ENCODE measurements around the gene SIL1.

DNA sequence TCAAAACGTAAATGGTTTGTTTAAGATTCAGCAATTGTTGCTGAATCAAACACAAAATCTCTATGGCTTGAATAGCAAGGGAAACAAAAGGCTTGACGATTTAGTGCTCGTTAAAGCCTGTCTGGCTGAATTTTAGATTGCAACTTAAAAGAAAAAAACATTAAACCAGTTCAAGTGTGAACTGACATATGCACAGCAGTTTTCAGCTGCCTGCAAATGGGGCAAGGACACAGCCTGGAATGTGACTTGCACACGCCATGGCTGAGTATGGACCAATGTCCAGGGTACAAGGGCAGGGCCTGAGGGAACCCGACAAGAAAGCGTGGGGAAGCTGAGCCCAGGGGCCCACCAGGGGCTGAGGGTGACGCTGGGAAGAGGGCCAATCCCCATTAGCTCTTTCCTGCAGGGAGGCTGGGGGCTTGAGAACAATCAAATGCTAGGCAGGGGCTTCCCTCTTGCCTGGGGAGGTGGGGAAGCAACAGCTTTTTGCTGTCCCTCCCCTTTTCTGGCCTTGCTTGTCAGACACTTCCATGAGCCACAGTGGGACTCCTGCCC lies 233.4 kb downstream of the SIL1 start:
- no peak for TF ChIP-seq POLR2AphosphoS5 (IDR thresholded peaks at IDR 0.05; ENCODE audit: insufficient read depth, low read depth, low read length)
- TF ChIP-seq, protein P1, sequence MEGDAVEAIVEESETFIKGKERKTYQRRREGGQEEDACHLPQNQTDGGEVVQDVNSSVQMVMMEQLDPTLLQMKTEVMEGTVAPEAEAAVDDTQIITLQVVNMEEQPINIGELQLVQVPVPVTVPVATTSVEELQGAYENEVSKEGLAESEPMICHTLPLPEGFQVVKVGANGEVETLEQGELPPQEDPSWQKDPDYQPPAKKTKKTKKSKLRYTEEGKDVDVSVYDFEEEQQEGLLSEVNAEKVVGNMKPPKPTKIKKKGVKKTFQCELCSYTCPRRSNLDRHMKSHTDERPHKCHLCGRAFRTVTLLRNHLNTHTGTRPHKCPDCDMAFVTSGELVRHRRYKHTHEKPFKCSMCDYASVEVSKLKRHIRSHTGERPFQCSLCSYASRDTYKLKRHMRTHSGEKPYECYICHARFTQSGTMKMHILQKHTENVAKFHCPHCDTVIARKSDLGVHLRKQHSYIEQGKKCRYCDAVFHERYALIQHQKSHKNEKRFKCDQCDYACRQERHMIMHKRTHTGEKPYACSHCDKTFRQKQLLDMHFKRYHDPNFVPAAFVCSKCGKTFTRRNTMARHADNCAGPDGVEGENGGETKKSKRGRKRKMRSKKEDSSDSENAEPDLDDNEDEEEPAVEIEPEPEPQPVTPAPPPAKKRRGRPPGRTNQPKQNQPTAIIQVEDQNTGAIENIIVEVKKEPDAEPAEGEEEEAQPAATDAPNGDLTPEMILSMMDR (IDR thresholded peaks at IDR 0.05; ENCODE audit: extremely low read depth in 1 of 2, insufficient read depth in 1 of 2, low read depth in 1 of 2, low read length in 2 of 2), result no peak
